ENCODE data around the gene MAN1A1. TPM values are rescaled to one million over a fixed set of nuclear protein-coding genes. Genes with fewer than 3 reads are reported as not detected.

MAN1A1 gene
- total RNA-seq, 1 experiment from 2014 or later: 0.06 TPM

- intact Hi-C loops (cut with micrococcal nuclease; ENCODE audit: unreplicated experiment): no loop called here
- POLR2A ChIA-PET (ENCODE audit: low non-redundant PET): no interaction called here
- TF ChIP-seq CTCF (conservative IDR thresholded peaks at IDR 0.05; ENCODE audit: low read depth, low read length): no peak
- H3K27ac ChIP-seq (ENCODE audit: low read depth, low read length, poor library complexity, severe bottlenecking): no peak overlapping the region
- H3K4me3 ChIP-seq (ENCODE audit: low read depth, low read length, poor library complexity, severe bottlenecking): no peak overlapping the region
- no peaks in the 10 kb centered on the region for H3K36me3 ChIP-seq (ENCODE audit: insufficient read depth, low read length, poor library complexity, severe bottlenecking)
- no peaks in the 10 kb centered on the region for H3K27me3 ChIP-seq (replicated peaks; ENCODE audit: insufficient read depth, low read depth, low read length, poor library complexity)
- peaks cover 5% of the 10 kb centered on the region for H3K4me1 ChIP-seq (ENCODE audit: insufficient read depth, low read length, poor library complexity, severe bottlenecking)
- no peaks in the 10 kb centered on the region for H3K9me3 ChIP-seq (ENCODE audit: low read depth, low read length, poor library complexity, severe bottlenecking)
- no TSS peak for BruUV-seq (replicated peaks)
- CTCF ChIA-PET: no interaction called here
- DNase-seq (ENCODE audit: low spot score): no peak
Observed at GRCh38 chr6:119307056-119307455, 42.5 kb downstream of the MAN1A1 start.

GRCh38 chr6:119306396-119306968, 43.1 kb downstream of the MAN1A1 start:
- Histone ChIP-seq H3K9me3 (ENCODE audit: low read depth, low read length, poor library complexity, severe bottlenecking) (no peaks in the 10 kb centered on the region), H3K4me3 (ENCODE audit: low read depth, low read length, poor library complexity, severe bottlenecking) (no peak overlapping the region), H3K27ac (ENCODE audit: low read depth, low read length, poor library complexity, severe bottlenecking) (no peak overlapping the region), H3K36me3 (ENCODE audit: insufficient read depth, low read length, poor library complexity, severe bottlenecking) (no peaks in the 10 kb centered on the region), H3K4me1 (ENCODE audit: insufficient read depth, low read length, poor library complexity, severe bottlenecking) (peaks cover 5% of the 10 kb centered on the region), H3K27me3 (replicated peaks; ENCODE audit: insufficient read depth, low read depth, low read length, poor library complexity) (no peaks in the 10 kb centered on the region)
- ChIA-PET CTCF (no interaction called here), POLR2A (ENCODE audit: low non-redundant PET) (no interaction called here)
- TF ChIP-seq EZH2 (IDR thresholded peaks at IDR 0.05; ENCODE audit: borderline replicate concordance, low read depth, low read length, poor library complexity, severe bottlenecking): no peak
- no peak for TF ChIP-seq CTCF (conservative IDR thresholded peaks at IDR 0.05; ENCODE audit: low read depth, low read length)
- no TSS peak for BruUV-seq (replicated peaks)
- DNase-seq (ENCODE audit: low spot score): no peak
- intact Hi-C loops (cut with micrococcal nuclease; ENCODE audit: unreplicated experiment): no loop called here

GRCh38 chr6:119303164-119303887, 46.2 kb downstream of the MAN1A1 start:
- intact Hi-C loops (cut with micrococcal nuclease; ENCODE audit: unreplicated experiment): no loop called here
- no peaks in the 10 kb centered on the region for H3K36me3 ChIP-seq (ENCODE audit: insufficient read depth, low read length, poor library complexity, severe bottlenecking)
- no peaks in the 10 kb centered on the region for H3K4me1 ChIP-seq (ENCODE audit: insufficient read depth, low read length, poor library complexity, severe bottlenecking)
- TF ChIP-seq CTCF (conservative IDR thresholded peaks at IDR 0.05; ENCODE audit: low read depth, low read length): no peak
- no peak for TF ChIP-seq EZH2 (IDR thresholded peaks at IDR 0.05; ENCODE audit: borderline replicate concordance, low read depth, low read length, poor library complexity, severe bottlenecking)
- POLR2A ChIA-PET (ENCODE audit: low non-redundant PET): no interaction called here
- no peak for DNase-seq (ENCODE audit: low spot score)
- H3K9me3 ChIP-seq (ENCODE audit: low read depth, low read length, poor library complexity, severe bottlenecking): no peaks in the 10 kb centered on the region
- H3K27me3 ChIP-seq (replicated peaks; ENCODE audit: insufficient read depth, low read depth, low read length, poor library complexity): no peaks in the 10 kb centered on the region
- no TSS peak for BruUV-seq (replicated peaks)
- H3K27ac ChIP-seq (ENCODE audit: low read depth, low read length, poor library complexity, severe bottlenecking): no peak overlapping the region
- no peak overlapping the region for H3K4me3 ChIP-seq (ENCODE audit: low read depth, low read length, poor library complexity, severe bottlenecking)
- CTCF ChIA-PET: no interaction called here

All from A673 (cell line).